Motor neuron (in vitro differentiated cells): ENCODE results near the gene MYO1G. TPM values are rescaled to one million over a fixed set of nuclear protein-coding genes. Genes with fewer than 3 reads are reported as not detected.

Source experiments
- ATAC-seq, 8 experiments: fragments of 200-7000 bp; cut with Tn5 transposase; replicated peaks in 6 of 8; 2 replicates each; pipeline ENCODE4 v1.8.0; 2021; ENCODE audit warnings: mild to moderate bottlenecking in 8 of 8, moderate library complexity in 8 of 8
- H3K27ac ChIP-seq, 2 donors: fragments of 250-450 bp; sonication (Bioruptor Pico); 2 replicates each; pipeline ENCODE4 v1.9.0; 2021; ENCODE audit warnings: antibody characterized with exemption in 2 of 2, mild to moderate bottlenecking in 2 of 2, moderate library complexity in 1 of 2
- H3K4me1 ChIP-seq, 2 donors: fragments of 250-450 bp; sonication (Bioruptor Pico); replicated peaks in 1 of 2; 2 replicates each; pipeline ENCODE4 v1.6.1; 2021; ENCODE audit warnings: antibody characterized with exemption in 2 of 2, mild to moderate bottlenecking in 2 of 2, moderate library complexity in 1 of 2
- H3K4me3 ChIP-seq, 5 donors: fragments of 250-450 bp; sonication (Bioruptor Pico); 2 replicates each; pipeline ENCODE4 v1.9.0; 2021; ENCODE audit warnings: antibody characterized with exemption in 5 of 5, mild to moderate bottlenecking in 5 of 5, moderate library complexity in 4 of 5
- WGBS, 10 experiments: fragments of 450-650 bp; shearing (Covaris generic); methylation state at CpG; one replicate each; pipeline ENCODE4 v1.0.0; 2022; 5-methylcytosine and 5-hydroxymethylcytosine counted together
- in situ Hi-C, 9 experiments: fragments of 400-800 bp; cut with MboI; loops; one replicate each; pipeline ENCODE4 v1.15.0; 2021; ENCODE audit warnings: low sequenced_read_pairs in 9 of 9, low pct_unique_long_range_greater_than_20kb in 2 of 9; ENCODE audit not compliant: unreplicated experiment in 9 of 9
- total RNA-seq, 8 experiments: library from RNA; unstranded; fragments of 300-600 nt; gene quantifications; 2 replicates each; pipeline versions ENCODE4 v1.2.3 to v1.2.4, GENCODE V29; 2022

Gene MYO1G
- total RNA-seq, 8 experiments from 2014 or later, result 0.11 to 1.4 (median 0.46) TPM

GRCh38 chr7:44973610-44974401 is 5.0 kb downstream of the MYO1G start:
- Histone ChIP-seq H3K4me3 (no peak overlapping the region), H3K27ac (no peak overlapping the region), H3K4me1 (peaks cover 0 to 5% of the 10 kb centered on the region in 2 donors)
- ATAC-seq, result peak in 3 of 8 experiments; percentile 45 to 83 (median 51)
- 48 to 70% (median 50%) methylated on average over 1 to 7 of the region's 10 CpGs; no CpG with 5 or more reads in 5 of the 10 experiments for WGBS, 10 experiments
- in situ Hi-C loops, result no loop called here

GRCh38 chr7:44972562-44972961 is 6.3 kb downstream of the MYO1G start:
- ATAC-seq, result no peak
- Histone ChIP-seq H3K27ac (no peak overlapping the region), H3K4me3 (no peak overlapping the region), H3K4me1 (peaks cover 0 to 5% of the 10 kb centered on the region in 2 donors)
- in situ Hi-C loops, result no loop called here
- WGBS, 10 experiments, result 45 to 70% methylated on average over 2 of the region's 3 CpGs; no CpG with 5 or more reads in 8 of the 10 experiments

- ATAC-seq, result peak in 5 of 8 experiments; percentile 15 to 91 (median 71)
- peak overlapping the region in 1 of 2 donors; percentile 25 for H3K27ac ChIP-seq
- in situ Hi-C loops, result no loop called here
- peaks cover 0 to 5% of the 10 kb centered on the region in 2 donors for H3K4me1 ChIP-seq
- WGBS, 10 experiments, result 50 to 100% (median 70%) methylated on average over 1 to 2 of the region's 5 CpGs; no CpG with 5 or more reads in 7 of the 10 experiments
- no peak overlapping the region for H3K4me3 ChIP-seq
These were observed 6.8 kb downstream of the MYO1G start for GRCh38 chr7:44971902-44972441.

GRCh38 chr7:44971188-44971901 is 7.5 kb downstream of the MYO1G start:
- in situ Hi-C loops, result no loop called here
- WGBS, 10 experiments, result 58 to 100% (median 70%) methylated on average over 2 to 10 of the region's 10 CpGs; no CpG with 5 or more reads in 4 of the 10 experiments
- Histone ChIP-seq H3K27ac (peak overlapping the region in 1 of 2 donors; percentile 25), H3K4me3 (no peak overlapping the region), H3K4me1 (peaks cover 0 to 5% of the 10 kb centered on the region in 2 donors)
- no peak for ATAC-seq

- WGBS, 10 experiments, result 33 to 97% (median 69%) methylated on average over 1 to 10 of the region's 18 CpGs; no CpG with 5 or more reads in 4 of the 10 experiments
- H3K4me3 ChIP-seq, result no peak overlapping the region
- no peak overlapping the region for H3K27ac ChIP-seq
- ATAC-seq, result no peak
- H3K4me1 ChIP-seq, result peaks cover 0 to 5% of the 10 kb centered on the region in 2 donors
- in situ Hi-C loops, result no loop called here
These were observed 8.2 kb downstream of the MYO1G start for GRCh38 chr7:44970523-44971051.

GRCh38 chr7:44969701-44970522 is 8.9 kb downstream of the MYO1G start:
- ATAC-seq, result no peak
- WGBS, 10 experiments, result 0 to 87% (median 76%) methylated on average over 1 to 7 of the region's 21 CpGs; no CpG with 5 or more reads in 4 of the 10 experiments
- in situ Hi-C loops, result no loop called here
- H3K4me1 ChIP-seq, result peaks cover 0 to 5% of the 10 kb centered on the region in 2 donors
- H3K4me3 ChIP-seq, result no peak overlapping the region
- H3K27ac ChIP-seq, result no peak overlapping the region

- Histone ChIP-seq H3K4me3 (no peak overlapping the region), H3K4me1 (peaks cover 0 to 5% of the 10 kb centered on the region in 2 donors), H3K27ac (no peak overlapping the region)
- in situ Hi-C loops, result no loop called here
- no peak for ATAC-seq
- WGBS, 10 experiments, result 100% methylated on average over 1 of the region's 11 CpGs; no CpG with 5 or more reads in 9 of the 10 experiments
These were observed 9.6 kb downstream of the MYO1G start for GRCh38 chr7:44969049-44969700.

- 29 to 100% (median 71%) methylated on average over 1 to 4 of the region's 18 CpGs; no CpG with 5 or more reads in 2 of the 10 experiments for WGBS, 10 experiments
- no peak overlapping the region for H3K27ac ChIP-seq
- H3K4me1 ChIP-seq, result peaks cover 0 to 8% of the 10 kb centered on the region in 2 donors
- H3K4me3 ChIP-seq, result no peak overlapping the region
- peak in 2 of 8 experiments; percentile 3 to 36 for ATAC-seq
- in situ Hi-C loops, result no loop called here
These were observed 11.0 kb downstream of the MYO1G start for GRCh38 chr7:44967571-44968446.

- in situ Hi-C loops, result no loop called here
These were observed 11.9 kb downstream of the MYO1G start for GRCh38 chr7:44966731-44967538.

GRCh38 chr7:44965937-44966730 is 12.7 kb downstream of the MYO1G start:
- WGBS, 10 experiments, result 17 to 100% (median 80%) methylated on average over 1 to 6 of the region's 18 CpGs; no CpG with 5 or more reads in 3 of the 10 experiments
- ATAC-seq, result no peak
- Histone ChIP-seq H3K4me3 (no peak overlapping the region), H3K4me1 (peaks cover 7 to 11% of the 10 kb centered on the region in 2 donors), H3K27ac (no peak overlapping the region)
- in situ Hi-C loops, result no loop called here

More at GRCh38 chr7:44966731-44967538, 11.9 kb downstream of the MYO1G start:
- no peak for ATAC-seq
- H3K27ac ChIP-seq, result no peak overlapping the region
- 40 to 88% (median 60%) methylated on average over 1 to 2 of the region's 9 CpGs; no CpG with 5 or more reads in 7 of the 10 experiments for WGBS, 10 experiments
- H3K4me3 ChIP-seq, result no peak overlapping the region
- peaks cover 7 to 16% of the 10 kb centered on the region in 2 donors for H3K4me1 ChIP-seq
